ENCODE measurements around the gene ROR1. TPM values are rescaled to one million over a fixed set of nuclear protein-coding genes. Genes with fewer than 3 reads are reported as not detected.
A peak's percentile ranks its signal among the peaks of the same experiment; 100 is the strongest.

Gene ROR1
- total RNA-seq, 1 donor from 2014 or later, result 131 TPM

GRCh38 chr1:64046891-64047290, 273.1 kb downstream of the ROR1 start:
- H3K9me3 Mint-ChIP-seq (ENCODE audit: low read depth), result no peaks in the 10 kb centered on the region
- H3K27me3 Mint-ChIP-seq (ENCODE audit: low read depth), result no peaks in the 10 kb centered on the region
- H3K4me1 Mint-ChIP-seq (ENCODE audit: low read depth), result peaks cover 72% of the 10 kb centered on the region
- H3K4me3 Mint-ChIP-seq (ENCODE audit: unreplicated experiment), result no peak overlapping the region
- peak overlapping the region; percentile 50 for H3K27ac Mint-ChIP-seq (ENCODE audit: unreplicated experiment)
- DNase-seq (ENCODE audit: low spot score), result no peak
- TF ChIP-seq CTCF (IDR thresholded peaks at IDR 0.05), result no peak
- H3K36me3 Mint-ChIP-seq (ENCODE audit: low read depth), result peaks cover 11% of the 10 kb centered on the region

- Mint-ChIP-seq H3K27me3 (ENCODE audit: low read depth) (no peaks in the 10 kb centered on the region), H3K4me1 (ENCODE audit: low read depth) (peaks cover 72% of the 10 kb centered on the region), H3K9me3 (ENCODE audit: low read depth) (no peaks in the 10 kb centered on the region), H3K36me3 (ENCODE audit: low read depth) (peaks cover 13% of the 10 kb centered on the region), H3K4me3 (ENCODE audit: unreplicated experiment) (no peak overlapping the region), H3K27ac (ENCODE audit: unreplicated experiment) (peak overlapping the region; percentile 34)
- no peak for TF ChIP-seq CTCF (IDR thresholded peaks at IDR 0.05)
- no peak for DNase-seq (ENCODE audit: low spot score)
Observed at GRCh38 chr1:64047549-64047996, 273.8 kb downstream of the ROR1 start.

GRCh38 chr1:64049900-64050540, 276.2 kb downstream of the ROR1 start:
- peaks cover 58% of the 10 kb centered on the region for H3K4me1 Mint-ChIP-seq (ENCODE audit: low read depth)
- no peak for DNase-seq (ENCODE audit: low spot score)
- H3K27me3 Mint-ChIP-seq (ENCODE audit: low read depth), result no peaks in the 10 kb centered on the region
- H3K4me3 Mint-ChIP-seq (ENCODE audit: unreplicated experiment), result no peak overlapping the region
- H3K27ac Mint-ChIP-seq (ENCODE audit: unreplicated experiment), result peak overlapping the region; percentile 32
- H3K9me3 Mint-ChIP-seq (ENCODE audit: low read depth), result no peaks in the 10 kb centered on the region
- peaks cover 19% of the 10 kb centered on the region for H3K36me3 Mint-ChIP-seq (ENCODE audit: low read depth)
- TF ChIP-seq CTCF (IDR thresholded peaks at IDR 0.05), result no peak

- H3K4me1 Mint-ChIP-seq (ENCODE audit: low read depth), result peaks cover 60% of the 10 kb centered on the region
Observed at GRCh38 chr1:64050601-64051000, 276.8 kb downstream of the ROR1 start.

GRCh38 chr1:64051796-64052195, 278.0 kb downstream of the ROR1 start:
- peak overlapping the region; percentile 34 for H3K27ac Mint-ChIP-seq (ENCODE audit: unreplicated experiment)

More at GRCh38 chr1:64050601-64051000, 276.8 kb downstream of the ROR1 start:
- no peak for TF ChIP-seq CTCF (IDR thresholded peaks at IDR 0.05)
- Mint-ChIP-seq H3K9me3 (ENCODE audit: low read depth) (no peaks in the 10 kb centered on the region), H3K27ac (ENCODE audit: unreplicated experiment) (peak overlapping the region; percentile 32), H3K4me3 (ENCODE audit: unreplicated experiment) (no peak overlapping the region), H3K27me3 (ENCODE audit: low read depth) (no peaks in the 10 kb centered on the region), H3K36me3 (ENCODE audit: low read depth) (peaks cover 22% of the 10 kb centered on the region)
- no peak for DNase-seq (ENCODE audit: low spot score)

More at GRCh38 chr1:64051796-64052195, 278.0 kb downstream of the ROR1 start:
- no peak for TF ChIP-seq CTCF (IDR thresholded peaks at IDR 0.05)
- Mint-ChIP-seq H3K4me1 (ENCODE audit: low read depth) (peaks cover 62% of the 10 kb centered on the region), H3K9me3 (ENCODE audit: low read depth) (no peaks in the 10 kb centered on the region), H3K36me3 (ENCODE audit: low read depth) (peaks cover 22% of the 10 kb centered on the region), H3K27me3 (ENCODE audit: low read depth) (no peaks in the 10 kb centered on the region), H3K4me3 (ENCODE audit: unreplicated experiment) (no peak overlapping the region)
- no peak for DNase-seq (ENCODE audit: low spot score)
